Effector CD8-positive, alpha-beta T cell (primary cell): ENCODE data around the gene PTGES2.

Source experiments
- DNase-seq: peaks from one replicate; lab custom pipeline; 2025; lab: John Stamatoyannopoulos, UW
- total RNA-seq, 4 experiments: gene quantifications; one replicate each; lab custom pipeline; 2026; lab: John Stamatoyannopoulos, UW

The PTGES2 gene
- 48.2 to 66.1 (median 56.5) reads per million in 4 experiments for total RNA-seq

DNA sequence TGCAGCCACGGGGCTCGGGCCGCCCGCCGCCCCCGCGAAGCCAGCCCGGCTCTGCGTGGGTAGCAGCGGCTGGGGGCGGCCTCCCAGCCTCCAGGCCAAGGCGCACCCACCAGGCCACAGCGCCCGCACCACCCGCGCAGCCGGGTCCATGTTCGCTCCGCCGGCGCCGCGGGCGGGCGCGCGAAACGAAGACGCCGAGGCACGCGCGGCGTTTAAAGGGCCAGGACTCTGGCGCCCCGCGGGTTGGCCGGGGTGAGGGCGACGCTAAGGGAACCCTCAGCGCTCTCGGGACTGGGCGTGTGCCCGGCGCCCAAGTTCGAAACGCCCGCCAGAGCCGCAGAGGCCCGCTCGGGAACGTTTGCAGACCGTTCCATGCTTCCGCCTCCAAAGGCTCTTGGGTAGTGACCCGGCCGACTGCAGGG lies at the start of gene PTGES2:
PTGES2 (minus strand) TSS at position 162 of the 422 bp plus-strand sequence; CDS start at position 150, 12 bp downstream.
- DNase-seq: peak; percentile 66

GRCh38 chr9:128175726-128176125 lies 48.2 kb upstream of the PTGES2 start:
- no peak for DNase-seq

DNA sequence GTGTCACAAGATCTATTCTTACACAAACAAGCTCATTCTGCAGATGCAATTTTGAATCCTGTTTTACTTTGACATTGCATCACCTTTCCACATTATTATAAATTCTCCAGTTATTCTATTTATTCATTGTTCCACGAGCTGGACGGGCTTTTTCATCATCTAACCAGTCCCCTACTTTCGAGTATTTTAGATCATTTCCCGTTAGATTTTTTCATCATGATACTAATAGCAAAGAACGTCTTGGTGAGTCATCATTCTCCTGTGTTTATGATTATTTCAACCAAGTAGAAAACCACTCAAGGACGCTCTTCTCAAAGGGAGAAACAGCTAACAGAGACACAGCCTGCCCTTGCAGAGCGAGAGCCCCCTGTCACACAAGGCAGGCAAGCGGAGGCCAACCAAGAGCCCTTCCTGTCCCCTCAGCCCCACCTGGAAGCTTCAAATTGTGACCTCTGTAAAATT lies 47.6 kb upstream of the PTGES2 start:
- DNase-seq: no peak

GRCh38 chr9:128174062-128174461 lies 46.5 kb upstream of the PTGES2 start:
- DNase-seq: no peak

DNA sequence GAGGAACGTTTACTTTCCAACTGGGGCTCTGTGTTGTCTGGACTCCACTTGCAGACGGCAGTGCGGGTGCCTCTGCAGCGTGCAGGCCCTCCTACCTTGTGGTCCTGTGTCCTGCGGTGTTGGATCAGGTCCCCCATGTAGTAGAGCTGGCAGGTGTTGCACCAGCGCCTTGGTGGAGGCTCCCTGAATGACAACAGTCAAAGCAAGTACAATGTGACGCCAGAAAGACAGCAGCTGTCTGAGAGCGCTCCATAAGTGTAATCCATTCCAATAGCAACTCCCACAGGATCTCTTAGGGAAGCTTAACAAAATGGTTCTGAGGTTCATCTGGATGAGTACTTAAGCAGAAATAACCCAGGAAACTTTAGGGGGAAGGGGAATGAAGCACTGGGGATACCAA lies 42.4 kb upstream of the PTGES2 start:
- DNase-seq: no peak

GRCh38 chr9:128169492-128169891 lies 42.0 kb upstream of the PTGES2 start:
- no peak for DNase-seq

- no peak for DNase-seq
Observed at GRCh38 chr9:128168731-128169308, 41.3 kb upstream of the PTGES2 start.

DNA sequence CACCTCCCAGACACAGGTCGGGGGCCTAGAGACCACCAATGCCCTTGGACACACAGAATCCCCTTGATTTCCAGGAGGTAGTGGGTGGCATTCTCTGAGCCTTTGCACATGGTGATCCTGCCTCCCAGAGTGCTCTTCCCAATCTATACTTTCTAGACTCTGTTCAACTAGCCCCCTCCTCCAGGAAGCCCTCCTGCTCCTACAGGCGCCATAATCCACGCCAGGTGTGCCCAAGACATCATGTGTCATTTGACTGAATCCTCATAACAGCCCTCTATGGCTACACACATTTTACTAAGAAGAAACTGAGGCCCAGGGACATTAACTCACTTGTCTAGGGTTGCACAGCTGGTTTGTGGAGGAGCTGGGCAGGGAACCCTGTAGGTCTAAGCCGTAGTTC lies 39.7 kb upstream of the PTGES2 start:
- no peak for DNase-seq

- DNase-seq: no peak
Observed at GRCh38 chr9:128166169-128166568, 38.6 kb upstream of the PTGES2 start.

DNA sequence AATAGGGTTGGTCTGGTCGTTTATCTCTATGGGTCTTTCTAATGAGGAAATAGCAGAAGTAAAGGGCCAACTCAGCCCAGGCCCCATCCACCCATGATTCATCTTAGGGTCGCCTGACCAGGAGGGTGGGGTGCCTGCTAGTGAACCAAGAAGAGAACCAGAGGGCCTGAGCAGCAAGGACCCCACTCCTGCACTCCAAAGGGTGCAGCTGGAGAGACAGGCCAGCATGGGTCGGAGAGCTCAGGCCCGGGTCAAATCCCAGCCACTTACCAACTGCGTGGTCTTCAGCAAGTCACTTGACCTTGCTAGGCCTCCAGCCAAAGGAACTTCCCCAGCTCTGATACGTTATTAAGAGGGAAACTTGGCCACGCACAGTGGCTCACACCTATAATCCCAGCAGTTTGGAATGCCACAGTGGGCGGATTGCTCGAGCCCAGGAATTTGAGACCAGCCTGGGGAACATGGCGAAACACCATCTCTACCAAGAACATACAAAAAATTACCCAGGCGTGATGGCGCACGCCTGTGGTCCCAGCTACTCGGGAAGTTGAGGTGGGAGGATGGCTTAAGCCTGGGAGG lies 36.9 kb upstream of the PTGES2 start:
- DNase-seq: no peak

- DNase-seq: no peak
Observed at GRCh38 chr9:128163523-128164306, 36.2 kb upstream of the PTGES2 start.

- DNase-seq: no peak
Observed at GRCh38 chr9:128163027-128163515, 35.5 kb upstream of the PTGES2 start.

GRCh38 chr9:128162215-128163026 lies 34.9 kb upstream of the PTGES2 start:
- DNase-seq: no peak

GRCh38 chr9:128161215-128161902 lies 33.8 kb upstream of the PTGES2 start:
- no peak for DNase-seq

DNA sequence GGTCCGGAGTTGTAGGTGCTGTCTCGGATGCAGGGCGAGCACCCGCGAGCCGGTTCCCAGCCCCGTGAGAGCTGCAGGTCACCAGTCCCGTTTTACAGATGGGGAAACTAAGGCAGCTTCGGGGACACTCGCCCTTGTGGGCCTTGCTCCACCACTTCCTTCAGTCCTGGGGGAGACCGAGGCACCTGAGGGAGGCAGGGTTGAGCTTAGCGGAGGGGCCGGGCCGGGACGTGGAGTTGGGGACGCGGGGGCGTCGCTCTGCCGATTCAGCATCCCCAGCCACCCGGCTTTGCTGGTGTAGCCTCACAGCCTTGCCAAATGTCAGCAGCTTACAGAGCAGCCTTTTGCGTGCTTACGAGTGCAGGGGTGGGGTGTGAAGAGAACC lies 33.1 kb upstream of the PTGES2 start:
- peak; percentile 22 for DNase-seq

DNA sequence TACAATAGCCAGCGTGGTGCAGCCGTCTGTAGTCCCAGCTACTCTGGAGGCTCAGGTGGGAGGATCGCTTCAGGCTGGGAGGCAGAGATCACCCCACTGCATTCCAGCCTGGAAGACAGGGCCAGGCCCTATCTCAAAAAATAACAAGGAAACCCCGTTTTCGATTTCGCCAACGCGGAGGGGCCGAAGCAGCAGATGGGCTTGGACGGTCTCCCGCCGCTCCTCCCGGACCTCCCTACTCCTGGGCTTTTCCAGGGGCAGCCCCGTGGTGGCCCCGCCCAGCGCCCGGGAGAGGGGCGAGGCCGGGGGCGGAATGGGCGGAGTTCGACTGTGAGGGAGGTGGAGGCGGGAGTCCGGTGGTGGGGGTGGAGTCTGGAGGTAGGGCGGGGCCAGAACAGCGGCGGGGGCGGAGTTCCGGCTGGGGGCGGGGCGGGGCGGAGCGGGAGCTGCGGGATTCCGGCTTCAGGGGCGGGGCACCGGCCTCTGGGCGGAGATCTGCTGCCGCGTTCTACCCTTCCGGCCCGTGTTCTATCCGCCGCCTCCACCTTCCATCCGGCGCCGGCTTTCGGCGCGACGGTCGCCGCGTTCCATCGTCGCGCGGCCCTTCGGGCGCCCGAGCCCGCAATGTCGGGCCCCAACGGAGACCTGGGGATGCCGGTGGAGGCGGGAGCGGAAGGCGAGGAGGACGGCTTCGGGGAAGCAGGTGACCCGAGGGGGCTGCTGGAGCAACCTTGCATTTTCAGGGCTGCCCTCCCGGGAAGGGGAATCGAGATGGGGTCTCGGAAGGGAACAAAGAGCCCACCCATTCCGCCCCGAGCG lies 32.5 kb upstream of the PTGES2 start, which contains the start of gene BBLN:
BBLN (plus strand) TSS at position 482 of the 819 bp plus-strand sequence; CDS start at position 625, 143 bp downstream.
- peak; percentile 85 for DNase-seq

DNA sequence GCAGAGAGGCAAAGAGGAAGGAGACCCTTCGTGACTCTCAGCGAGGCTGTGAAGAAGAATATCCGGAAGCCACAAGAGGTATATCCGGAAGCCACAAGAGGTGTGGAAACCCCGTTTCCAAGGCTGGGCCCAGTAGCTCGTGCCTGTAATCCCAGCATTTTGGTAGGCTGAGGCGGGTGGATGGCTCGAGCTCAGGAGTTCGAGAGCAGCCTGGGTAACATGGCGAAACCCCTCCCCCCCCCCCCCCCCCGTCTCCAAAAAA lies 31.9 kb upstream of the PTGES2 start:
- peak; percentile 29 for DNase-seq

DNA sequence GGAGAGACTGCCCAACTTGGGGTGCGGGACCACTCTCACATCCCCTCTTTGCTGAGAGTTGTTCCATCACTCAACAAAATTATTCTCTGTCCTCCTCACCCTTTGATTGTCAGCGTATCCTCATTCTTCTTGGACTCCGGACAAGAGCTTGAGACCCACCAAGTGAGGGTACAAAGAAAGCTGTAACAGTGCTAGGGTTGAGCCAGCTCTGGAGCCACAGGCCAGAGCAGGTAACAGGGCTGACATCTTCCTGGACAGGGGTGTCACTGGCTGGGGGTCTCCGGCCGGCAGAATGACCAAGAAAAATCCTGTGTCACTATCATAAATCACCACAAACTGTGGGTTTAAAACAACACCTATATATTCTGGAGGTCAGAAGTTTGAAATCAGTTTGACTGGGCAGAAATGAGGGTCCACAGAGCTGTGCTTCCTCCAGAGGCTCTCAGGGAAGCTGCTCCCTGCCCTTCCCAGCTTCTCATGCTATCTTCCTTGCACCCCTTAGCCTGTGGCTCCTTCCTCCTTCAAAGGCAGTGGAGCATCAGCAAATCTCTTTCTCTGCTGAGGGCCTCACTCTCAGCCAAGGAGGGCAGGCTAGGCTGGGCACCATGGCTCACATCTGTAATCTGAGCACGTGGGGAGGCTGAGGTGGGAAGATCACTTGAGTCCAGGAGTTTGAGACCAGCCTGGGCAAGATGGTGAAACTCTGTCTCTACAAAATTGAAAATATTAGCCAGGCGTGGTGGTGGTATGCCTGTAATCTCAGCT lies 28.4 kb upstream of the PTGES2 start:
- DNase-seq: no peak

DNA sequence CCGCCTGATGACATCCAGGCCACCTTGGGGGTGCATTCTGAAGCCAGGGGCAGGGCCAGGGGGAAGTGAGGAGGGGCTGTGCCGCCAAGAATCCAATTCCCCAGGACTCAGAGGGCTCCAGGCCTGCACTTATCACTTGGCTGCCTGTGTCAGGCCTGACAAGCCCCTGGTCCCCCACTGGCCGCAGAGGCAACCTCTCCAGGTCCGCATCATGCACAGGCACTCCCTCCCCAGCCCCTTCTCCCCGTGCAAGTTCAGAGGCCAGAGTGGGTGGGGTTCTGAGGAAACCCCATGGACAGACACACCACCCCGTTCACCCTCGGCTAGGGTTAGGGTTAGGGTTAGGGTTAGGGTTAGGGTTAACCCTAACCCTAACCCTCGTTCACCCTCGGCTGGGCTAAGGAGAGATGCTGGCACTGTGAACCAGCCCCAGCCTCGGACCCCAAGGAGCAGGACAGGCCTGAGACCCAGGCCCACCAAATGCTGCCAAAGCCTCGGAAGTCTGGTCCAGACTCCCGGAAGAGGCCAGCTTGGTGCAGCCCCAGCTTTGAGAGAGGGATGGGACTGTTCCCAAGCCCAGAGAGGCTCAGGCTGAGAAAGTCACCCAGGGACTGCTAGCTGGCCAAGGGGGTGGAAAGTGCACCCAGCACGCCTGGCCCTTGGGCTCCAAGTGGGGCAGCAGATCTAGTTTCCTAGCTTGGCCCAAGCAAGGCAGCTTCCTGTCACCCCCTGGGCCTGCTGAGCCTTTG lies 26.6 kb upstream of the PTGES2 start:
- DNase-seq: no peak
